ENCODE measurements around the gene PRDM10.

Gene PRDM10

GRCh38 chr11:130006929-130007328, 4.3 kb upstream of the PRDM10 start:
- Histone ChIP-seq H3K9me3 (ENCODE audit: control insufficient read depth, low read length) (no peaks in the 10 kb centered on the region), H3K4me3 (ENCODE audit: low read length) (no peak overlapping the region), H3K27me3 (replicated peaks; ENCODE audit: control insufficient read depth, insufficient read depth, low read length) (no peaks in the 10 kb centered on the region), H3K36me3 (ENCODE audit: control insufficient read depth, insufficient read depth, low read length, severe bottlenecking) (no peaks in the 10 kb centered on the region), H3K4me1 (ENCODE audit: control insufficient read depth, insufficient read depth, low read length) (peaks cover 6% of the 10 kb centered on the region), H3K9ac (ENCODE audit: low read length) (no peak overlapping the region)
- no peak for DNase-seq (ENCODE audit: low read depth)

GRCh38 chr11:130003717-130004001, 1.0 kb upstream of the PRDM10 start:
- peak overlapping the region; percentile 99 for H3K9ac ChIP-seq (ENCODE audit: low read length)
- DNase-seq (ENCODE audit: low read depth) = no peak
- peak overlapping the region; percentile 90 for H3K4me3 ChIP-seq (ENCODE audit: low read length)
- H3K9me3 ChIP-seq (ENCODE audit: control insufficient read depth, low read length) = no peaks in the 10 kb centered on the region
- no peaks in the 10 kb centered on the region for H3K27me3 ChIP-seq (replicated peaks; ENCODE audit: control insufficient read depth, insufficient read depth, low read length)
- H3K4me1 ChIP-seq (ENCODE audit: control insufficient read depth, insufficient read depth, low read length) = peaks cover 19% of the 10 kb centered on the region
- H3K36me3 ChIP-seq (ENCODE audit: control insufficient read depth, insufficient read depth, low read length, severe bottlenecking) = no peaks in the 10 kb centered on the region

GRCh38 chr11:130002846-130003716, 446 bp upstream of the PRDM10 start:
- Histone ChIP-seq H3K9me3 (ENCODE audit: control insufficient read depth, low read length) (no peaks in the 10 kb centered on the region), H3K4me3 (ENCODE audit: low read length) (peak overlapping the region; percentile 90), H3K27me3 (replicated peaks; ENCODE audit: control insufficient read depth, insufficient read depth, low read length) (no peaks in the 10 kb centered on the region), H3K9ac (ENCODE audit: low read length) (peak overlapping the region; percentile 99), H3K4me1 (ENCODE audit: control insufficient read depth, insufficient read depth, low read length) (peaks cover 19% of the 10 kb centered on the region), H3K36me3 (ENCODE audit: control insufficient read depth, insufficient read depth, low read length, severe bottlenecking) (no peaks in the 10 kb centered on the region)
- peak; percentile 98 for DNase-seq (ENCODE audit: low read depth)

GRCh38 chr11:130001461-130002351, 929 bp downstream of the PRDM10 start:
- peak; percentile 83 for DNase-seq (ENCODE audit: low read depth)
- no peaks in the 10 kb centered on the region for H3K9me3 ChIP-seq (ENCODE audit: control insufficient read depth, low read length)
- H3K4me1 ChIP-seq (ENCODE audit: control insufficient read depth, insufficient read depth, low read length) = peaks cover 19% of the 10 kb centered on the region
- no peaks in the 10 kb centered on the region for H3K27me3 ChIP-seq (replicated peaks; ENCODE audit: control insufficient read depth, insufficient read depth, low read length)
- H3K9ac ChIP-seq (ENCODE audit: low read length) = peak overlapping the region; percentile 99
- H3K4me3 ChIP-seq (ENCODE audit: low read length) = peak overlapping the region; percentile 90
- H3K36me3 ChIP-seq (ENCODE audit: control insufficient read depth, insufficient read depth, low read length, severe bottlenecking) = no peaks in the 10 kb centered on the region

GRCh38 chr11:130000552-130001176, 2.0 kb downstream of the PRDM10 start:
- no peaks in the 10 kb centered on the region for H3K9me3 ChIP-seq (ENCODE audit: control insufficient read depth, low read length)
- H3K36me3 ChIP-seq (ENCODE audit: control insufficient read depth, insufficient read depth, low read length, severe bottlenecking) = no peaks in the 10 kb centered on the region
- H3K27me3 ChIP-seq (replicated peaks; ENCODE audit: control insufficient read depth, insufficient read depth, low read length) = no peaks in the 10 kb centered on the region
- DNase-seq (ENCODE audit: low read depth) = no peak
- peaks cover 19% of the 10 kb centered on the region for H3K4me1 ChIP-seq (ENCODE audit: control insufficient read depth, insufficient read depth, low read length)
- H3K4me3 ChIP-seq (ENCODE audit: low read length) = peak overlapping the region; percentile 90
- peak overlapping the region; percentile 99 for H3K9ac ChIP-seq (ENCODE audit: low read length)

- no peak overlapping the region for H3K4me3 ChIP-seq (ENCODE audit: low read length)
- H3K36me3 ChIP-seq (ENCODE audit: control insufficient read depth, insufficient read depth, low read length, severe bottlenecking) = no peaks in the 10 kb centered on the region
Measured at GRCh38 chr11:129999407-129999806, 3.2 kb downstream of the PRDM10 start.

GRCh38 chr11:129998905-129999304, 3.7 kb downstream of the PRDM10 start:
- H3K36me3 ChIP-seq (ENCODE audit: control insufficient read depth, insufficient read depth, low read length, severe bottlenecking) = no peaks in the 10 kb centered on the region
- no peak for DNase-seq (ENCODE audit: low read depth)
- H3K27me3 ChIP-seq (replicated peaks; ENCODE audit: control insufficient read depth, insufficient read depth, low read length) = no peaks in the 10 kb centered on the region
- H3K9me3 ChIP-seq (ENCODE audit: control insufficient read depth, low read length) = no peaks in the 10 kb centered on the region
- H3K4me3 ChIP-seq (ENCODE audit: low read length) = no peak overlapping the region
- peaks cover 17% of the 10 kb centered on the region for H3K4me1 ChIP-seq (ENCODE audit: control insufficient read depth, insufficient read depth, low read length)
- no peak overlapping the region for H3K9ac ChIP-seq (ENCODE audit: low read length)

More at GRCh38 chr11:129999407-129999806, 3.2 kb downstream of the PRDM10 start:
- H3K9ac ChIP-seq (ENCODE audit: low read length) = no peak overlapping the region
- no peak for DNase-seq (ENCODE audit: low read depth)
- peaks cover 19% of the 10 kb centered on the region for H3K4me1 ChIP-seq (ENCODE audit: control insufficient read depth, insufficient read depth, low read length)
- H3K27me3 ChIP-seq (replicated peaks; ENCODE audit: control insufficient read depth, insufficient read depth, low read length) = no peaks in the 10 kb centered on the region
- no peaks in the 10 kb centered on the region for H3K9me3 ChIP-seq (ENCODE audit: control insufficient read depth, low read length)

- no peak overlapping the region for H3K9ac ChIP-seq (ENCODE audit: low read length)
- no peak for DNase-seq (ENCODE audit: low read depth)
- H3K4me3 ChIP-seq (ENCODE audit: low read length) = no peak overlapping the region
- H3K9me3 ChIP-seq (ENCODE audit: control insufficient read depth, low read length) = no peaks in the 10 kb centered on the region
- no peaks in the 10 kb centered on the region for H3K36me3 ChIP-seq (ENCODE audit: control insufficient read depth, insufficient read depth, low read length, severe bottlenecking)
- peaks cover 13% of the 10 kb centered on the region for H3K4me1 ChIP-seq (ENCODE audit: control insufficient read depth, insufficient read depth, low read length)
- no peaks in the 10 kb centered on the region for H3K27me3 ChIP-seq (replicated peaks; ENCODE audit: control insufficient read depth, insufficient read depth, low read length)
Measured at GRCh38 chr11:129998107-129998506, 4.5 kb downstream of the PRDM10 start.

- H3K27me3 ChIP-seq (replicated peaks; ENCODE audit: control insufficient read depth, insufficient read depth, low read length) = no peaks in the 10 kb centered on the region
- no peak overlapping the region for H3K9ac ChIP-seq (ENCODE audit: low read length)
- H3K9me3 ChIP-seq (ENCODE audit: control insufficient read depth, low read length) = no peaks in the 10 kb centered on the region
- no peak overlapping the region for H3K4me3 ChIP-seq (ENCODE audit: low read length)
- no peak for DNase-seq (ENCODE audit: low read depth)
- peaks cover 13% of the 10 kb centered on the region for H3K4me1 ChIP-seq (ENCODE audit: control insufficient read depth, insufficient read depth, low read length)
- H3K36me3 ChIP-seq (ENCODE audit: control insufficient read depth, insufficient read depth, low read length, severe bottlenecking) = no peaks in the 10 kb centered on the region
Measured at GRCh38 chr11:129997513-129997912, 5.1 kb downstream of the PRDM10 start.

- no peaks in the 10 kb centered on the region for H3K27me3 ChIP-seq (replicated peaks; ENCODE audit: control insufficient read depth, insufficient read depth, low read length)
- no peak for DNase-seq (ENCODE audit: low read depth)
- peaks cover 12% of the 10 kb centered on the region for H3K4me1 ChIP-seq (ENCODE audit: control insufficient read depth, insufficient read depth, low read length)
- no peaks in the 10 kb centered on the region for H3K9me3 ChIP-seq (ENCODE audit: control insufficient read depth, low read length)
- H3K36me3 ChIP-seq (ENCODE audit: control insufficient read depth, insufficient read depth, low read length, severe bottlenecking) = no peaks in the 10 kb centered on the region
- no peak overlapping the region for H3K9ac ChIP-seq (ENCODE audit: low read length)
- no peak overlapping the region for H3K4me3 ChIP-seq (ENCODE audit: low read length)
Measured at GRCh38 chr11:129996113-129996870, 6.3 kb downstream of the PRDM10 start.

Measured in adipocyte (in vitro differentiated cells).